CMK (cell line): ENCODE results near the gene RDH13.
"Not testable (repeated sequence)": the region's sequence is repeated elsewhere in the genome, so short reads cannot be mapped to it uniquely, and the experiment has no call there.

Experiments
- DNase-seq: peaks from one replicate; pipeline ENCODE4 v3.0.0-alpha.2; 2010; ENCODE audit warnings: low read depth

Gene RDH13

GRCh38 chr19:55076321-55076720 is 13.4 kb upstream of the RDH13 start:
- no peak for DNase-seq

GRCh38 chr19:55075371-55075998 is 12.5 kb upstream of the RDH13 start, which contains the start of gene EPS8L1:
EPS8L1 (plus strand) TSS chr19:55075869; CDS start chr19:55076445, 576 bp downstream.
- DNase-seq, result no peak

DNA sequence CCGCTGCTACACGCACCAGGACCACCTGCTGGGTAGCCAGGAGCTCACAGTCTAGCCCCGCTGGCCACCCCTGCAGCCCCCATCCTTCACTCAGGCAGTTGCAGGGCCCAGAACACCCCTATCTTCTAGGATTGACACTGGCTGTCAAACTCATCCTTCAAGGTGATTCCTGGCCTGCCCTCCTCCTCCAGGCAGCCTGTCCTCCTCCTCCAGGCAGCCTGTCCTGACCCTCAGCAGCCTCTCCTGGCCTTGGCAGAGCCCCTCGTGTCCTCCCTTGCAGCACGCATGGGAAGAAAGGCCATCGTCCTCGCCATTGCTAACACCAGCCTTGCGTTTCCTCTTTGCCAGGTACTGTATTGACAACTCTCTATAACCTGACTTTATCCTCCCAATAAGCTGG is 9.0 kb upstream of the RDH13 start:
- no peak for DNase-seq

DNA sequence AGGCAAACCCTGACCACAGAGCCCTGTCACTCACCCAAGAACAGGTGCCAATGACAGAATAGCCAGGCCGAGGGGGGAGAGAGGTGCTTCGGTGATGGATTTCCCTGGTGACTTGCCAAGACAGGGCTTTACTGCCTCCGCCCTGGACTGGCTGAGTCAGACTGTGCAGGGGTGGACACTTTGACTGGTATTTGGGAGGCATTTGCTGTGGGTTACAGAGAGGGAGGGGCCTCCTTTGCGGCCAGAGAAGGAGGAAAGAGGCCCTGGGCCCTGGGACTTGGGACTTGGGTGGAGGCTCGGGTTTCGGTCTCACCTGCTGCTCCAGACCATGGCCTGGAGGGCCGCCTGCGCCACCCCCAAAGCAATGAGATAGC is 8.2 kb upstream of the RDH13 start:
- no peak for DNase-seq

GRCh38 chr19:55070466-55071128 is 7.6 kb upstream of the RDH13 start:
- no peak for DNase-seq

- DNase-seq, result no peak
Observed at GRCh38 chr19:55069865-55070197, 6.9 kb upstream of the RDH13 start.

DNA sequence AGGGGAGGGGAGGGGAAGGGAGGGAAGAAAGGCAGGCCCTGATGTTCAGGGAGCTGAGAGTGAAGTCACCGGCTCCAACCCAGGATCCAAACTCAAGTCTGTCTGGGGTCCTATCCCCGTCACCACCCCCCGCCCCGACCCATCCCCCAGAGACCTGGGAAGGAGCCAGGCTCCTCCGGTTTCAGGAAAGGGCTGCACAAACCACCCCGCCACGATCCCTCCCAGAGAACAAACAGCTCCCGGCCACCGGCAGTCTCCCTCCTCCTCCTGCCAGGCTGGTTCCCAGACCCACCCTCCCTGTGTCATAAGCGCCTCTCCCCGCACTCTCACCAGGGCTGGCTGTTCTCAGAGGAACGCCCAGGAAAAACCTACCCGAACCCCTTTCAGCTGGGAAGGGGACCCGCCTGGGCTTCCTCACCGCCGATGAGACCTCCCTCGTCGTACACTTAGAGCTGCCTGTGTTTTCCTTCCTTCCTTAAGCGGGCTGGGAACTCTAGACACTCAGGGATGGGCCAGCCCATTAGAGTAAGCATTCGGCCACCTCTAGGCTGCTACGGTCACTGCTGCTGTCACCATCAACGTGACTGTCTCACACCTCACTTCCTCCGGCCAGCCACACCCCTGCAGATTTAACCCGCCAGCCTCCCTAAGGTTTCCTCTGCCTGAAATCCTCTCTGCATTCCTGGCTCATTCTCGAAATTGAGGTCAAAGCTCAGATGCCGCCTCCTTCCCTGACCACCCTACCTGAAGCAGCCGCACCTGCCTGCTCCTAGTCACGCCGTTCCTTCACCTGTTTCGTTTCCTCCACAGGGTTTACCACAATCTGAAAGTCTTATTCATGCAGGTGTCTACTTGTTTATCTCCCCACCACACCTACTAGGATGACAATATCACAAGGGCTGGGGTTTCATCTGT is 6.3 kb upstream of the RDH13 start:
- no peak for DNase-seq

DNA sequence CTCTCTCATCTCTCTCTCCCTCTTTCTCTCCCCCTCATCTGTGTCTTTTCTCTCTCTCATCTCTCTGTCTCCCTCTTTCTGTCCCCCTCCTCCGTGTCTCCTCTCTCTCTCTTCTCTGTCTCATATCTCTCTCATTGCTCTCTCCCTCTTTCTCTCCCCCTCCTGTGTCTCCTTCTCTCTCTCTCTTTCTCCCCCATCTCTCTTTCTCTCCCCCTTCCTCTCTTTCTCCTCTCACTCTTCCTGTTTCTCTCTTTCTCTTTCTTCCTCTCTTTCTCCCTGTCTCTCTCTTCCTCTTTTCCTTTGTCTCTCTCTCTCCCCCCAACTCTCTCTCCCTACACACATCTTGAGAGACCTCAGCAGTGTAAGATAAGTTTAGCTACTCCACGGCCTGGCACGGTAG is 4.9 kb upstream of the RDH13 start:
- DNase-seq, result no peak

GRCh38 chr19:55066107-55066709 is 3.3 kb upstream of the RDH13 start:
- DNase-seq, result no peak

DNA sequence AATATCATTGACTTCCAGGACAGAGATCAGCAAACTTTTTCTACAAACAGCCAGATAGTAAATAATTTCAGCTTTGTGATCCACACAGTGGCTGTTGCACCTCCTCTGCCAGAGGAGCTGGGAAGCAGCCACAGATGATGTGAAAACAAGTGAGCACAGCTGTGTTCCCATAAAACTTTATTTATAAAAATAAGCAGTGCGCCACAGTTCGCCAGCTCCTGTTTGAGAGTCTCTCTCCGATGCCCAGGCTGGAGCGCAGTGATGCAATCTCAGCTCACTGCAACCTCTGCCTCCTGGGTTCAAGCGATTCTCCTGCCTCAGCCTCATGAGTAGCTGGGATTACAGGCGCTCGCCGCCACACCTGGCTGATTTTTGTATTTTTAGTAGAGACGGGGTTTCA is 2.6 kb upstream of the RDH13 start:
- not testable (repeated sequence) for DNase-seq

GRCh38 chr19:55063492-55063843 is 520 bp upstream of the RDH13 start:
- no peak for DNase-seq

DNA sequence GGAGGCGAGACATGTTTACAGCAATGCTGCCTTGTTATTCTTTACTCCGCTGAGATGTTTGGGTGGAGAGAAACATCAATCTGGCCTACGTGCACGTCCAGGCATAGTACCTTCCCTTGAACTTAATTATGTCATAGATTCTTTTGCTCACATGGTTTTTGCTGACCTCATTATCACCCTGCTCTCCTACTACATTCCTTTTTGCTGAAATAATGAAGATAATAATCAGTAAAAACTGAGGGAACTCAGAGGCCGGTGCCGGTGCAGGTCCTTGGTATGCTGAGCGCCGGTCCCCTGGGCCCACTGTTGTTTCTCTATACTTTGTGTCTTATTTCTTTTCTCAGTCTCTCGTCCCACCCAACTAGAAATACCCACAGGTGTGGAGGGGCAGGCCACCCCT is 2.7 kb downstream of the RDH13 start:
- DNase-seq, result not testable (repeated sequence)

DNA sequence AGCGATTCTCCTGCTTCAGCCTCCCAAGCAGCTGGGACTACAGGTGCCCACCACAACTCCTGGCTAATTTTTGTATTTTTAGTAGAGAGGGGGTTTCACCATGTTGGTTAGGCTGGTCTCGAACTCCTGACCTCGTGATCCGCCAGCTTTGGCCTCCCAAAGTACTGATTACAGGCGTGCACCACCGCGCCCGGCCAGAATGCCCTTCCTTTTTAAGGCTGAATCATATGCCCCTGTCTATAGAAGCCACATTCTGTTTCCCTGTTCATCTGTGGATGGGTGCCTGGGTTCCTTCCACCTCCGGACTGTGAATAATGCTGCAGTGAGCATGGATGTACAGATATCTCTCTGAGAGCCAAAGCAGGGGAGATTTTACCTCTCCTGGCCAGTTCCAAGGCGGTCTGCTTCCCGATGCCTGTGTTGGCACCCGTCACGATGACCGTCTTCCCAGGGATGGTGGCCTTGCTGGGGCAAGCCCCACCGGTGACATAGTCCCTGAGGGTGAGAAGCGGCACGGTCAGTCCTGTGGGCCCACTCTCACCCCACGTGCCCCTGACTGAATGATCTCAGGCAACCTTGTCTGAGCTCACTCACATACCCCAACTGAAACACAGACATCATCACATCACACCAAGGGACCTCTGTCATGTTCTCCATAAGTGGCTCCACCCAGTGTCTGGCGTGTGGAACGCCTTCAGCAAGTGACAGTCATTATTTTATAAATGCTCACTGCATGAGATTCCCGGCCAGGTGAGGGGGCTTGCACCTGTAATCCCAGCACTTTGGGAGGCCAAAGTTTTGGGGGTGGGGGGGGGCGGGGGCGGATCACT is 4.0 kb downstream of the RDH13 start:
- no peak for DNase-seq

- DNase-seq, result no peak
Observed at GRCh38 chr19:55056827-55057226, 6.1 kb downstream of the RDH13 start.

DNA sequence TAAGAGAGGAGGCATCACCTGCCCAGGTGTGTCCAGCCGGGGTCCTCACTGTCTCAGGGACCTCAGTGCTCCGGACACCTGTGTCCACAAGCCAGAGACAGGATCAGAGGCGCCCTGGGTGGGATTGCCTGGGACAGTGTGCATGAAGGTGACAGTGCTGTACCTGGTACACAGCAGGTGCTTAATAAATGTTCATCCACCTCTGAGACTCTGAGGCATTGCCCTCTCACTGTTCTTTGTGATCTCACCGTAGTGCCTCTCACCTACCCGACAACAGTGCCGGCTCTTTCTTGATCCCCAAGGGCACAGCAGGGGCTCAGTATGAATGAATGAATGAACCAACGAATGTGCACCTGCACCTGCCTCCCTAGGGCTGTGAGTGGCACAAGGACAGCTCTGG is 9.2 kb downstream of the RDH13 start:
- DNase-seq, result no peak

DNA sequence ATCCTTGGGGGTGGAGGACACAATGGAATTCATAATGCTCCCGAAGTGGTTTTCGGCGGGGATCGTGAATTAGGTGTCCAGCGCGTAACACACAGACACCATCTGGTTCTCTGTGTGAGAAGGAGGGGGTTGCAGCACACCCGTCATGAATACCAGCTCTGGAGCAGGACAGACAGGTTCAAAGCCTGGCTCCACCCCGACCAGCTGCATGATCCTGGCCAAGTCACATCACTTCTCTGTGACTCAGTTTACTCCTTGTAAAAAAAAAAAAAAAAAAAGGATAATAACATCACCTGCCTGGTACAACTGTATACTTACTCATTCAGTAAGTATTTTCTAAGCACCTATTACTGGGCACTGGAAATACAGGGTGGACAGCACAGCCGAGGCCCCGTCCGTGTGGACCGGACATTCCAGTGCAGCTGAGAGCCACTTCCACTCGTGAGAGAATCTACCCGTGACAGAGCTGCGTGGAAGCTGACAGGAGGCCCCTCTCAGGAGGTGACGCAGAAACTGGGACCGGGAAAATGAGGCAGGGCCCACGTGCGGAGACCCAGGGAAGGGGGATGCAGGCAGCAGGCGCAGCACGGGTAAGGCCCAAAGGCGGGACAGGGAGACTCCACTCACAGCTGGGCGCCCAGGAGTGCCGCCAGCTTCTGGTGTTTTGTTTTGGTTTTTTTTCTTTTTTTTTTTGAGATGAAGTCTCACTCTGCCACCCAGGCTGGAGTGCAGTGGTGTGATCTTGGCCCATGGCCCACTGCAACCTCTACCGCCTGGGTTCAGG is 12.0 kb downstream of the RDH13 start:
- DNase-seq, result no peak

DNA sequence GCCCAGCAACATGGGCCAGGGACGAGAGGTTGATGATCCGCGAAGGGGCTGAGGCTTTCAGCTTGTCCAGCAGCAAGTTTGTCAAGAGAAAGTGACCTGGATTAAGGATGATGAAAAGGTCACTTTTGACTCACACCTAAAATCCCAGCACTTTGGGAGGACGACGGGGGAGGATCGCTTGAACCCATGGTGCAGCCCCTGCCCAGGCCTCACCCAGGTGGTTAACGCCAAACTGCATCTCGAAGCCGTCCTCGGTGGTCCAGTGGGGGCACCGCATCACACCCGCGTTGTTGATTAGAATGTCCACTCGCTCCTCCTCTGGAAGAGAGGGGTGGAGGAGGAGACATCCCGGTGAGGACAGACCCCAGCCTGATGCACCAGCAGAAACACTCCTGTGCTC is 14.5 kb downstream of the RDH13 start:
- DNase-seq, result no peak

- DNase-seq, result no peak
Observed at GRCh38 chr19:55047951-55048350, 15.0 kb downstream of the RDH13 start.

GRCh38 chr19:55046975-55047622 is 15.8 kb downstream of the RDH13 start:
- no peak for DNase-seq
